ENCODE results near the gene MTFR1L.

Gene MTFR1L

DNA sequence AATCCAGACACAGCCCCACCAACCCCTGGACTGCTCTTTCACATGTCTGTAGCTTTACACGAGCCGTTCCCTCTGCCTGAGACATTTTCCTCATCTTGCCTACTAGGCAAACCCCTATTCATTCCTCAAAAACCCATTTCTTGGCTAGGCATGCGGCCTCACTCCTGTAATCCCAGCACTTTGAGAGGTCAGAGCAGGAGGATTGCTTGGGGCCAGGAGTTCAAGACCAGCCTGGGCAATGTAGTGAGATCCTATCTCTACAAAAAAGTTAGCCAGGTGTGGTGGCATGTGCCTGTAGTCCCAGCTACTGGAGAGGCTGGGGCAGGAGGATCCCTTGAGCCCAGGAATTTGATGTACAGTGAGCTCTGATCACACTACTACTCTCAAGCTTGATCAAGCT, 44.7 kb downstream of the MTFR1L start:
- no peak for DNase-seq

DNA sequence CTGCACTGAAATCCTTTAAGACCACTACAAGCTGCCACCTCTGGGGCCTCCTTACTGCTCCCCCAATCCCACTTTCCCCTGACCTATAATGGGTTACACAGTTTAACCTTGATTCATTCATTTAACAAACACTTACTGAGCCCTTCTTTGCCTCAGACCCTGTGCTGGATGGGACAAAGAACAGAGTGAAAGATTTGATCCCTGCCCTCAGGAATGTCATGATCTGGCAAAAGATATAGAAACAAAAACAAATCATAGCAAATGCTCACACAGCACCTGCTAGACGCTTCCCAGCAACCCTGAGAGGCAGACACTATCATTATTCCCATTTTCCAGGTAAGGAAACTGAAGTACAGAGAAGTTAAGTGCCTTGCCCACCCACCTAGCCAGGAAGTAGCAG, 46.5 kb downstream of the MTFR1L start:
- DNase-seq: no peak

DNA sequence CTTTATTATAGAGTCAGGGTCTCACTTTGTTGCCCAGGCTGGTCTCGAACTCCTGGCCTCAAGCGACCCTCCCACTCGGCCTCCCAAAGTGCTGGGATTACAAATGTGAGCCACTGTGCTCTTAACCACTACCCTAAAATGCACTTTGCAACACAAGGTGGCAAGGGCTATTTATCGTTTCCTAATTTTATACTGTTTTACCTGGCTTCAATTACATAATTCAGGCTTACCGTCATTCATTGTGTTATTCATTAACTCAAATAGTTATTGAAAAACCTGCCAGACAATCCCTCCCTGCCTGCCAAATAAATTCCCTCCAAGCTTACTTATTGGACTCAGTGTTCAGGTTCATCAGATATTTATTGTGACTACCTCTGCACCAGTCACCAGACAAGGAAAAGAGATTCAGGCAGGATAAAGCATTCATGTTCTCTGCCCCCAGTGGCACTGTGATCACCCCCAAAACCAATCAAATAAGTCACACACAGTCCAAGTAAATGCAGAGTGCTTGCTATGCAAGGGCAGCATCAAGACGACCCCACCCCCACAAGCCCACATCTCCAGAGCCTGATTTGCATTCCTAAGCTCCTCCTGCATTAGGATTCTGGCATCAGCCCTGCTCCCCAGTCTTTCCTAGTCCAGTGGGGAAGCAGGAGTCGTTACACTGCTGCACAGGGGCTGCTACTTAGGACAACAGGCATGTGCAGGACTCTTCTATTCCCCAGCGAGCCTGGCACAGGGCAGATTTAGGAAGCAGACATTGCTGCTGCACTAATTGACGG, 47.6 kb downstream of the MTFR1L start:
- no peak for DNase-seq

DNA sequence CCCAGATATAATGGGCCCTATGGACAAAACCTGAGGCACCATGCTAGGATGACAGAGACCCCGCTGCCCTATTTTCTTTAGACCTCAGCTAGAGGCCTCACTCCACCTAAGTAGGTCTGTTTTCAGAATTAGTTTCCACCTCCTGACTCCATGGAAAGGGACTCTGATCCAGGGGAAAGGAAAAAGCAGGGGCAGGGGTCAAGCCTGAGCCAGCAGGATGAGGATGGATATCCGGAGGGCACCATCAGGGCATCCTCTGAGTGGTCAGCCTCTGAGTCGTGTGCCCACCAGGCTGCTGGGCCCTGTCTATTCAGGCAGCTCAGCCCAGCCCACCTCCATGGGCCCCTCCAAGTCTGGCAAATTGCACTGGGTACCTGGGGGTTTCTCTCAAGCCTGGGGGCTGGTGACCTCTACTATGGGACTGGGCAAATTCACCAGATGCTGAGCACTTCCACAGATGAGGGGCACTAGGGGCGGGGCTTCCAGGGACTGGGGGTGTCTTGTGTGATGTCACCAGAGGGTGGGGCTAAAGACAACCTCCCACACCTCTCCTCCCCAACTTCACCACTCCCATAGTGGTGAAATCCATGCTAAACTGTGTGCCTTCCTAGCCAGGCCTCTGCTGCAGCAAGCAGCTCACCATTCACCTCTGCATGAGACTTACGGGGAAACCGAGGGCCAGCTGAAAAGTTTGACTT, 50.3 kb downstream of the MTFR1L start:
- DNase-seq: no peak

DNA sequence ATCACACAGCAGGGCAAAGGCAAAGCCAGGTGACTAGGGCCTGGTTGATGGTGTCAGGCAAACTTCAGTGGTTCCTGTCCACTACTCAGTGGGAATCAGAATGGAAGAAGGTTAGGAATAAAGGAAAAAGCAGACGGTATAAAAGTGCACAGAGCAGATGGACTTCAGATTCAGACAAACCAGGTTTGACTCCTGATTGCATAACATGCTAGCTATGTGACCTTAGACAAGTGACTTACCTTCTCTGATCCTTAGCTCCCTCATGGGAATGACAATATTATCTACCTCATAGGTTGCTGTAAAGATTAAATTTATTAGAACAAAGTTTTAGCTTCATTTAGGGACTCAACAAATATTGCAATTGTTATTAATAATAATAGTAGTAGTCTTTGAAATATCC, 50.9 kb downstream of the MTFR1L start:
- DNase-seq: no peak

DNA sequence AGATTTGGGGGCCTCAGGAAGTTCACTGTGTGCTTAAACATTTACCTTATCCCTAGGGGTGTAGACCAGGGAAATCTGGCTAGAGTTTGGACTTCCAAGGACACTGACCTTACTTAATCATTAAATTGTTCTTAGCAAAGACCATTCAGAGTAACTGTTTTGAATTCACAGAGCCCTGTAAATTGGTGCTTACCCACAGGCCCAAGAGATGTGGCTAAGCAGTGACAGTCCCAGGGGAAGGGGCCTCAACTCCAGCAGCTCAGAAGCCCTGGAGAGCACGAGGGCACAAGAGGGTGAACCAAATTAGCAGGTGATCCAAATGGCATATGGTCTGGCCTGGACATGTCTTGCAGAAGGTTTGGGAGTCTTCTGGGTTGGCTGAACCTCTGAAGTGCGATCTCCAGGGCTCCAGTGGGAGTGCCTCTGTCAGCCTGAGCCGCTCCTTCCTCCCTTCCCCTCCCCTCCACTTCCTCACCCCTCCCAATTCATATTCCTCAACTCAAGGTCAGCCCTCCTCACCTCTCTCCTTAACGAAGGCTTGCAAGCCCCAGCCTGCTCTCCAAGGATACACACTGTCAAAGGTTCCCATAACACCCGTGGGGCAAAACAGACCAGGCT, 51.4 kb downstream of the MTFR1L start:
- no peak for DNase-seq

DNA sequence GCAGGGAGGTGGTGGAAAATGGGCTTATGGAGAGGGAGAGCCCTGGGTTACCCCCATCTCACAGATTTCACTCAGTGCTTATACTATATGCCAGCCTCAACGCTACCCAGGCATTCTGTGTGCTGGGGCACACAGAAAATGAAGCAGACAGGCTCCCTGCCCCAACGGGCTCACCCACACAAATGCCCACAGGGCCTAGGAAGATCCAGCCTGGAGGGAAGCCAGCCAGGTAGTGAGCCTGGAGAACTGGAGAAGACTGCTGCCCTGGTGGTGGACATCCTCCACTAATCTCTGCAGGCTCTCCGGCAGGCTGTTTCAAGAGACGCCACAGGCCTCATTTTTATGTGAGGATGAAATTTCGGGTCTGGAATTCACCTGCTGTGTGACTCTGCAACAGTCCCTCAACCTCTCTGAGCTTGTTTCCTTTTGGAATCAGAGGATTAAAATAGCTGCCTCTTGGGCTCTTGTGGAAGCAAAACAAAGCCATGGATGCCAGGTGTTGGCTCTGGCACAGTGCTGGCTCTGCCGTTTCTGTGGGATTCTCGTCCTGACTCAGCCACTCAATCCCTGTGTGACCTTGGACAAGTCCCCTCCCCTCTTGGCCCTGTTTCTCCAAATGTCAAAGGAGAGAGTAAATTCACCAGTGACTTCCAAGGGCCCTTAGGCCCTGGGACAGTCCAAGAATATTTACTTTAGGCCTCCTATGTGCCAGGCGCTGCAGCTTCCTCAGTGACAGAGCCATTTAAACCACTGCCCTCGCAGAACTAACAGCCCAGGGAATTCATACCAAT, 52.1 kb downstream of the MTFR1L start:
- no peak for DNase-seq

DNA sequence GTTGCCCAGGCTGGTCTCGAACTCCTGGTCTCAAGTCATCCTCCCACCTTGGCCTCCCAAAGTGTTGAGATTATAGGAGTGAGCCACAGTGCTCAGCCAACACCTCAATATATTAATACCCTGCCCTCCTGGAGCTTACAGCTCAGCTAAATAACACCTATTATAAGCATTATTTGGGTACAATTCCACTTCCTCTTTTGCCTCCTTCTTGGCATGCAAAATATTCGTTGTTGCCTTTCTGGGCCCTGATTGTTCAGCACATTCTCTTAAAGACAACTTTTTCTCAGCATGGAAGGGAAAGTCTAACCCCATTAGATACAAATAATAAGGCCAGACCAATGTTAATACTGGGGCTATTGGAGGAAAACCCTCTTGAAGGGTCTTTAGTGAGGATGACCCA, 53.0 kb downstream of the MTFR1L start:
- no peak for DNase-seq

DNA sequence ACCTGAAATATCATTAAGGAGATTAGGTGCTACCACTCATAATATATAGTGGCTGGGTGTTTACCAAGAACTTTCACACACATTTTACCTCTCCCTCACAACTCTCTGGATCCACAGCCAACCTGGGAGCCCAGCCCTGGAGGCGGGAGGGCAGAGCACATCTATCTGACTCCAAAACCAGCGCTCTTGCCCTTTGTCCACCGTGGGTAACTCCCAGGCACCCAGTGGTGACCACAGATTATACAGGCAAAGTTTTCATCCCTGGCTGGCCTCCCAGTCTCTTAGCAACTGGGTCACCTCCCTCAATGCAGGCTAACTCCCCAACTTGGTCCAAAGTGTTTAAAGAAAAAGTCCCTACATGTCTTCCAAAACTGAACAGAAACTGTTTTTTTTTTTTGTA, 53.4 kb downstream of the MTFR1L start:
- DNase-seq: no peak

DNA sequence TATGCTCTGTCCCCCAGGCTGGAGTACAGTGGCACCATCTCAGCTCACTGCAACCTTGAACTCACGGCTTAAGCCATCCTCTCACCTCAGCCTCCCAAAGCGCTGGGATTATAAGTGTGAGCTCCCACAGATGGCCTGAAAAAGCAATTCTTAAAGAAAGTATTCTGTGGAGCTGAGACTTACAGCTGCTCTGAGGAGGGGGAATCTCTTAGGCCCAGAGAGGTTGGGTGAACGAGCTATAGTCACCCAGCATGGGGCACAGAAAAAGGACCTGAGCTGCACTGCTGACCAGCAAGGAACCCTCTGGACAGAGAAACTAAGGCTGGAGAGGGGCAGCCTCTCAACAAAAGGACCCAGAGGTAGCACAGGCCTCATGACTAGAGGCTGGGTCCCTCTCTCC, 54.5 kb downstream of the MTFR1L start:
- DNase-seq: no peak

DNA sequence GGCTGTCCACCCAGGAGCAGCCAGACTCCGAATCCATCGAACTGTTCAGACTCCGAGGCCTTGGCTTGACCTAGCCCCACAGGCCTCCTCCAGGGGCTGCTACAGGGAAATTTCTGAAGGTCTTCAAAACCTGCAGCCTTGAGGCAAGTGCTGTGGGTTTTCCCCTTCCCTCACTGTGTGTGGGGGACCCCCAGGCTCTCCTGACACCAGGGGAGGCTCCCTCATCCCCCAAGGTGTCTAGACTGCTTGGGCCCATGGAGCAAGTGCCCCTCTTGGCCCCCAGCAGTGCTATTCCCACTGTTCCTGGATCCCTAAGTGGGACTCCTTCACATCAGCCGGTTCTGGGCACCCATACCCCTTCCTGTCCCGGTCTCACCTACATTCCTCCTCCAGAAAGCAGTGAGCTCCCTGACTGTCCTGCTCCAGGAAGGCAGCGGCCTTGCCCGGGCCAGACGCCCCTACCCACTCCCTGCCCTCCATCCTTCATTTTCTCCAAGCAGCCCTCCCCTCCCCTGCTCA, 54.9 kb downstream of the MTFR1L start:
- no peak for DNase-seq

DNA sequence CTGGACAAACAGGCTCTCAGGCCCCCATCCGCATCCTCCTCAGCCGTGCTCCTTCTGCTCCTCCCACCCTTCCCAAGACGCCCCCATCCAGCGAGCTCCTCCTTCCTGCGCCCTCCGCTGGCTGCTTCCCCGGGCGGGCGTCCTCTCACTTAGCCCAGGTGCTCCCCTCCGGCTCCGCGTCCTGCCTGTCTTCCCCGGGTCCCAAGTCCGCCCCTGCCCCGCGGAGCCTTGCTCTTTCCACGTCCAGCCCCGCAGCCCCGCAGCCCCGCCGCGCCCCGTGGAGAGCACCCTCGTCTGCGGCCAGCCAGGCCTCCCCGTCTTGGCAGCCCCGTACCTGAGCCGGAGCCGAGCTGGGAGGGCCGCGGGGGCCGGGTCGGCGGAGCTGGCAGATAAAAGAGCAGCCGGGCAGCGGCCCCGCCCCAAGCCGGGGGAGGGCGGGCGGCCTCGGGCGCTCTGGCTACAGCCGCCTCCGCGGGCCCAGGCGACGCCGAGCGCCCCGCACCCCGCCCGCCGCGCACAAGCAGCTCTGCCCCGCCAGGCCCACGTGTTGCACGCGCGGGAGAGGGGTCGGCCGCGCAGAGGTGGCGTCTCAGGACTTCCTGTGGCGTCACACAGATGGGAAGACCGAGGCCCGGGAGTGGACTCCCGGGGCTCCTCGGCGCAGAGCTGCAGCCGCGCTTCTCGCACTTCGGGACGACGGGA, 55.6 kb downstream of the MTFR1L start, which contains the start of gene PAQR7:
TSS of gene PAQR7 (minus strand) at position 555 of the 702 bp plus-strand sequence. CDS start 11,869 bp downstream, outside the sequence.
- DNase-seq: no peak

DNA sequence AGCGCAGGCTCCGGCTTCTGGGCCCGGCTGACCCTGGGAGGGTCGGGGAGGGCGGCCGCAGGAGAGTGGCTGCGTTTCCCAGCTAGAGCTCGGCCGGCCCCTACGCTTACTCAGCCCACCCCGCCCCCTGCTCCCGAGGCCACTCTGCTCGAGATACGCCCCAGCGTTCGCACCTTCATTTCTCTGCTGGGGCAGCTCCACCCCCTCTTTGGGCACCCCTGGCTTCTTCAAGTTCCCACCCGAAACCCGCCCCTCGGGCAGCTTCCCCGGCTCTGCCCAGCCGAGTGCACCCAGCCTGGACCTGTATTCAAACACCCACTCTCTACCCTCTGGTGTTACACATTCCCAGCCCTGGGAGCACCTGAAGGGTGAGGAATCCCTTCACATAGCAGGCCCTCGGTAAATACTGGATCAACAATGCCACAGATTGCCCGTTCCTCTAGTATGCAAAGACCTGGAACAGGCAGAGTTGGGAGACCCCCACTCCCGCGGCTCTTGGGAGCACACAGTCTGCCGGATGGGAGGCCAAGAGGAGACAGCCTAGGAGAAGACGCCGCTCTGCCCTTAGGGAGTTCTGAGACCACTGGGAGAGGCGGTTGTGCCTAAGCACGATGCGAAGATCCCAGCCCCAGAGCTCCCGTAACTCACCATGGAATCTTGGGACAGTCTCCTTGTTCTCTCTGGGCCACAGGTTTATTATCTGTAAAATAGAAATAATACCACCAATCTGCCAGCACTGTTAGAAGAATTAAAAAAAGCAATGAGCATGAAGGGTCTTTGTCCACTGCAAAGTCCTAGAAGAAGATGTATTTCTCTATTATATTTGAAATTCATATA, 56.3 kb downstream of the MTFR1L start:
- DNase-seq: no peak

DNA sequence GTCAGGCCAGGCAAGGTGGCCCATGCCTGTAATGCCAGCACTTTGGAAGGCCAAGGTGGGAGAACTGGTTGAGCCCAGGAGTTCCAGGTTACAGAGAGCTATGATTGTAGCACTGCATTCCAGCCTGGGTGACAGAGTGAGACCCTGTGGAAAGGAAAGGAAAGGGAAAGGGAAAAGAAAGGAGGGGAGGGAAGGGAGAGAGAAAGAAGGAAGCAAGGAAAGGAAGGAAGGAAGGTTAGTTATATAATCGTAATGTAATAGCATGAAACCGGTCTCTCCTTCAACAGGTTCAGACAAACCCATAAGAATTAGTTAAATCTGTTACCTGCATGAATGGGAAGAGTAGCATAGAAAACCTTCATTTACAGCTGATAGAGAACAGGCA, 56.9 kb downstream of the MTFR1L start:
- DNase-seq: no peak

DNA sequence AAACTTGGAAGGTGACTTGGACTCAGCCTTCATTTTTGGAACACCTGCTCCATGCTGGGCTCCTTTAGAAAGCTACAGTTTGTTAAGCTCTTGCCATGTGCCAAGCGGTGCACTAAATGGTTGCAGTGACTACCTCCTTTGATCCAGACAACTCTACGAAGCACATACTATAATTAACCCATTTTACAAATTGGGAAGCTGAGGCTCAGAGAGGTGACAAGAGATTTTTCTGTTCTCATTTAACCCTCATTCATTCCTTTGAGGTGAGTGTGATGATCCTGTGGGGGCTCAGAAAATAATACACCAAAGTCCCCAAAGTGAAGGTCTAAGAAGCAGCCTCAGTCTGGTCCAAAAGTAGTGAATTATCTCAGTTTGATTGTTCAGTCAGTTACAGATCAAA, 57.4 kb downstream of the MTFR1L start:
- no peak for DNase-seq

DNA sequence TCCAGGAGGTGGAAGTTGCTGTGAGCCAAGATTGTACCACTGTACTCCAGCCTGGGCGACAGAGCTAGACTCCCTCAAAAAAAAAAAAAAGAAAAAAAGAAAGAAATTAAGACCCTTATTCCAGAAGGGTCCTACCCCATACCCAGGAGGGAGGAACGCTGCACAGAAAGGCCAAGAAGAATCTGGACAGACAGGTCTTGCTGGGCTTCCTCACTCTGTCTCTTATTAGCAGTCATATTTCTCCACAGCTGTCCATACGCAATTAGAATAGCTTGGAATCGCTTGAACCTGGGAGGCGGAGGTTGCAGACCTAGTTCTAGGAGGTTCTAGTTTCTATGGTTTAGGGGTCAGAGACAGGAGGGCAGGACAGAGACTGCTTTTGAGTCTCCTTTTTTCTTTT, 58.9 kb downstream of the MTFR1L start:
- no peak for DNase-seq

DNA sequence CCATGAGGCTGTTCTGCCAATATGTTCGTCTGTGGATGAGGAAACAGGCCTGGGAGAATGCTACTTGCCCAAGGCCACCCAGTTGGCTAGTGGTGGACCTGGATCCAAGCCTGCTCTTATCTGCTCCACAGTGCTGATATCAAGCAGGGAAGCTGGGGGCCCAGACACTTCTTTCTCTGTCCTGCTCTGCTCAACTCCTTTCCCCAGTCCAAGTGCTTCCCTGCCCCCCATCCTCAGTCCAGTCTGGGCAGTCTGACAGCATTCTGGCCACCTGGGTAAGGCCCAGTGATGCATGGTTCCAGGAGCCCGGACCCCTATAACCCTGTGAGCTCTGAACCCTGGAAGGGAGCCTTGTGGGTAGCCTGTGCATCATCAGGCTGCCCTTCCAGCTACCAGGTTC, 59.9 kb downstream of the MTFR1L start:
- DNase-seq: no peak

DNA sequence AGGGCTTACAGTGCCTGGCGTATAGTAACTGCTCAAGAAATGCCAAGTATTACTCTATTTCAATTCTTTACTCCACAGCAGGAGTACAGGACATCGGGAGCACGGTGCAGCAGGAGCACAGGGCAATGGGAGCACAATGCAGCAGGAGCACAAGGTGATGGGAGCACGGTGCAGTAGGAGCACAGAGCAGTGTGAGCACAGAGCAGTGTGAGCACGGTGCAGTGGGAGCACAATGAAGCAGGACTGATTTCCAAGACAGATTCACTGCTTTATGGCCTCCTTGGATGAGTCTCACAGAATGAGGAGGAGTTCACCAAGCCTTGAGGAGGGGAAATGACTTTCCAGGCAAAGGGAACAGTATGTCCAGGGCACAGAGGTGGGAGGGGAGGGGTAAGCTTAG, 60.8 kb downstream of the MTFR1L start:
- no peak for DNase-seq

DNA sequence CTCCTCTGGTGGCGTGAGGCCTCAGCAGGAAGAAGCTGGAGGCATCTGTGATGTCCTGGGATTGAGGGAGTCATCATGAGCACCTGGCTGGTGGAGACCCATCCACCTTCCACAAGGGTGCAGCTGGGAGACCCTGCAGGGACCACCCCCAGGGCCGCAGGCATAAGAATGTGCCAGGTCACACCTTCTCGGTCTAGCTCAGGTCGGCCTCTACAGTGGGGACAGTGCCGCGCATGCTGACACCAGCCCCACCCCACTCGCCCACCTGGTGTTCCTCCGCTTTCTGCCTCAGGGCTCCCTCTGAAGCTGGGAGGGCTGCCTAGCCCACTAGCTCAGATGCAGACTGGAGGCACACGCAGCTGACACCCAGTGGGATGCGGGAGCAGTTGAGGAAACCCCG, 61.5 kb downstream of the MTFR1L start:
- no peak for DNase-seq
